Lung (tissue), 12 donors: ENCODE data around the gene CHM. TPM values are rescaled to one million over a fixed set of nuclear protein-coding genes. Genes with fewer than 3 reads are reported as not detected.

Experiments
- ATAC-seq: fragments of 200-7000 bp; cut with Tn5 transposase; one replicate; pipeline ENCODE4 v1.9.1; 2020; ENCODE audit warnings: moderate number of reproducible peaks; ENCODE audit not compliant: insufficient read depth, low FRiP score
- DNase-seq, 3 donors: peaks; one replicate each; pipeline ENCODE4 v3.0.0-alpha.2; 2013 to 2017
- H3K27ac ChIP-seq, 2 donors: one replicate each; pipeline ENCODE4 v1.5.1; 2013; ENCODE audit warnings: mild to moderate bottlenecking in 2 of 2, moderate library complexity in 2 of 2, control low read depth in 1 of 2, inconsistent platforms in 1 of 2, low read depth in 1 of 2, low read length in 1 of 2
- H3K27me3 ChIP-seq, 3 donors: one replicate each; pipeline ENCODE4 v1.5.1; 2013; ENCODE audit warnings: low read length in 2 of 3; ENCODE audit not compliant: control insufficient read depth in 3 of 3, insufficient read depth in 3 of 3
- H3K36me3 ChIP-seq, 4 donors: one replicate each; pipeline ENCODE4 v1.5.1; 2013; ENCODE audit warnings: low read length in 4 of 4, mild to moderate bottlenecking in 1 of 4, moderate library complexity in 1 of 4; ENCODE audit not compliant: control insufficient read depth in 4 of 4, insufficient read depth in 4 of 4
- H3K4me1 ChIP-seq, 5 donors: one replicate each; pipeline ENCODE4 v1.5.1; 2013; ENCODE audit warnings: low read length in 5 of 5, mild to moderate bottlenecking in 2 of 5, moderate library complexity in 1 of 5; ENCODE audit not compliant: control insufficient read depth in 5 of 5, insufficient read depth in 5 of 5
- H3K4me3 ChIP-seq: one replicate; pipeline ENCODE4 v1.5.1; 2013; ENCODE audit warnings: mild to moderate bottlenecking, control low read depth, moderate library complexity
- H3K9ac ChIP-seq, 2 donors: one replicate each; pipeline ENCODE4 v1.5.1; 2013; ENCODE audit warnings: low read length in 2 of 2, control low read depth in 1 of 2; ENCODE audit not compliant: insufficient read depth in 1 of 2
- H3K9me3 ChIP-seq, 4 donors: one replicate each; pipeline ENCODE4 v1.5.1; 2013; ENCODE audit warnings: low read length in 3 of 4, mild to moderate bottlenecking in 1 of 4, moderate library complexity in 1 of 4; ENCODE audit not compliant: control insufficient read depth in 4 of 4, insufficient read depth in 3 of 4
- CTCF ChIP-seq: IDR thresholded peaks from 2 replicates; pipeline ENCODE4 v1.5.1; 2012; ENCODE audit warnings: mild to moderate bottlenecking; ENCODE audit errors: control extremely low read depth, extremely low read depth
- WGBS, 2 donors: extraction: QIAGEN DNeasy Blood & Tissue Kit; methylation state at CpG; one replicate each; pipeline ENCODE4 v1.1.7; 2013; 5-methylcytosine and 5-hydroxymethylcytosine counted together
- polyA plus RNA-seq, 2 donors: library from polyadenylated mRNA; stranded (reverse); fragments of 200-250 nt; gene quantifications; one replicate each; pipeline ENCODE4 v1.2.1, GENCODE V29; 2013
- total RNA-seq, 2 donors: library from RNA; depleted of rRNA in 1 of 2; stranded (reverse); fragments of >200 nt in 1 of 2; gene quantifications; one replicate each; pipeline ENCODE4 v1.2.1, GENCODE V29; 2014 to 2021
- donor health status: control.
- donor health status: control.
- donor health status: Bipolar disorder and iron deficiency.
- donor health status: healthy.
- donor health status: DM: yes; HTN: yes; CAD: no.

The CHM gene
- total and polyA plus RNA-seq, 4 donors = 9.2 to 44.8 (median 12.0) TPM

- no peak for TF ChIP-seq CTCF
- 87 to 100% methylated on average over 1 of the region's 1 CpG for WGBS, 2 donors
- Histone ChIP-seq H3K36me3 (no peaks in the 10 kb centered on the region), H3K27me3 (peaks cover 0 to 7% (median 0%) of the 10 kb centered on the region in 3 donors), H3K9me3 (no peaks in the 10 kb centered on the region), H3K27ac (no peak overlapping the region), H3K4me3 (no peak overlapping the region), H3K9ac (no peak overlapping the region), H3K4me1 (peaks cover 0 to 10% (median 2%) of the 10 kb centered on the region in 5 donors)
- no peak for DNase-seq
- no peak for ATAC-seq
Observed at GRCh38 chrX:85995641-85996040, 51.7 kb downstream of the CHM start.

GRCh38 chrX:85994797-85995196 is 52.6 kb downstream of the CHM start:
- Histone ChIP-seq H3K9me3 (no peaks in the 10 kb centered on the region), H3K9ac (no peak overlapping the region), H3K4me1 (peaks cover 0 to 10% (median 2%) of the 10 kb centered on the region in 5 donors), H3K27ac (no peak overlapping the region), H3K36me3 (no peaks in the 10 kb centered on the region), H3K27me3 (peaks cover 0 to 7% (median 0%) of the 10 kb centered on the region in 3 donors), H3K4me3 (no peak overlapping the region)
- 63 to 91% methylated on average over 1 of the region's 1 CpG for WGBS, 2 donors
- ATAC-seq (no peak), DNase-seq (peak in 1 of 3 donors; percentile 13)
- TF ChIP-seq CTCF = no peak

GRCh38 chrX:85994228-85994627 is 53.1 kb downstream of the CHM start:
- WGBS, 2 donors = 48 to 70% methylated on average over 2 of the region's 2 CpGs
- no peak for DNase-seq
- no peak for ATAC-seq

More at GRCh38 chrX:85994228-85994627, 53.1 kb downstream of the CHM start:
- H3K4me3 ChIP-seq = no peak overlapping the region
- no peak overlapping the region for H3K9ac ChIP-seq
- no peak overlapping the region for H3K27ac ChIP-seq
- H3K36me3 ChIP-seq = no peaks in the 10 kb centered on the region
- peaks cover 0 to 10% (median 2%) of the 10 kb centered on the region in 5 donors for H3K4me1 ChIP-seq
- H3K9me3 ChIP-seq = no peaks in the 10 kb centered on the region
- H3K27me3 ChIP-seq = peaks cover 0 to 7% (median 0%) of the 10 kb centered on the region in 3 donors
- TF ChIP-seq CTCF = no peak
